ENCODE data around the gene SH3BP4.

- TF ChIP-seq CTCF (IDR thresholded peaks at IDR 0.05) (no peak), POLR2AphosphoS5 (IDR thresholded peaks at IDR 0.05) (no peak), POLR2A (IDR thresholded peaks at IDR 0.05) (no peak)
Observed at GRCh38 chr2:235011929-235012631, 60.3 kb downstream of the SH3BP4 start.
